SK-N-SH (cell line): Measurements from ENCODE around the gene C2orf92. TPM values are rescaled to one million over a fixed set of nuclear protein-coding genes. Genes with fewer than 3 reads are reported as not detected.

Experiments
- CTCF ChIA-PET: fragments of 300-600, 350-600 bp; formaldehyde crosslinking; extraction: SDS; loops from one replicate; lab custom pipeline; 2021; lab: Yijun Ruan, JAX
- POLR2A ChIA-PET: fragments of 350-600 bp; sonication (Branson Sonifier 250); formaldehyde crosslinking; extraction: SDS; loops from one replicate; lab custom pipeline; 2020; ENCODE audit warnings: antibody characterized with exemption, inconsistent platforms; lab: Yijun Ruan, JAX
- DNase-seq: peaks from one replicate; pipeline ENCODE4 v3.0.0; 2012
- H2AFZ ChIP-seq: fragments of 200-600 bp; sonication (generic); 2 replicates; pipeline ENCODE4 v1.8.1; 2016; ENCODE audit warnings: antibody characterized with exemption, mild to moderate bottlenecking, low read depth
- H3F3A ChIP-seq: fragments of 200-600 bp; sonication (generic); replicated peaks from 2 replicates; pipeline ENCODE3; 2016; ENCODE audit warnings: antibody characterized with exemption, mild to moderate bottlenecking; ENCODE audit not compliant: insufficient read depth
- H3K27ac ChIP-seq, 2 experiments: fragments of 200-500 bp in 1 of 2; fragments of 200-600 bp in 1 of 2; sonication (Bioruptor generic) in 1 of 2; sonication (generic), shearing (Covaris generic) in 1 of 2; 2 replicates each; pipeline versions ENCODE4 v1.5.1 to v1.6.1; 2014 to 2016; ENCODE audit warnings: low read depth in 2 of 2, inconsistent platforms in 1 of 2, low read length in 1 of 2, mild to moderate bottlenecking in 1 of 2, mixed read lengths in 1 of 2
- H3K27me3 ChIP-seq: fragments of 200-600 bp; sonication (generic), shearing (Covaris generic); 2 replicates; pipeline ENCODE4 v1.6.1; 2016; ENCODE audit warnings: mixed run types; ENCODE audit not compliant: insufficient read depth
- H3K36me3 ChIP-seq, 2 experiments: fragments of 200-500 bp in 1 of 2; fragments of 200-600 bp in 1 of 2; sonication (Bioruptor generic) in 1 of 2; sonication (generic) in 1 of 2; replicated peaks in 1 of 2; 2 replicates each; pipeline versions ENCODE3 to v1.5.1; 2014 to 2016; ENCODE audit warnings: low read length in 1 of 2, mild to moderate bottlenecking in 1 of 2; ENCODE audit not compliant: insufficient read depth in 2 of 2, control insufficient read depth in 1 of 2
- H3K4me1 ChIP-seq, 2 experiments: fragments of 200-500 bp in 1 of 2; fragments of 200-600 bp in 1 of 2; sonication (Bioruptor generic) in 1 of 2; sonication (generic), shearing (Covaris generic) in 1 of 2; 2 replicates each; pipeline versions ENCODE4 v1.5.1 to v1.6.1; 2014 to 2016; ENCODE audit warnings: low read depth in 1 of 2, low read length in 1 of 2, mixed run types in 1 of 2; ENCODE audit not compliant: insufficient read depth in 2 of 2, control insufficient read depth in 1 of 2
- H3K4me2 ChIP-seq: fragments of 200-600 bp; sonication (generic), shearing (Covaris generic); 2 replicates; pipeline ENCODE4 v1.6.1; 2017; ENCODE audit warnings: mixed run types
- H3K4me3 ChIP-seq, 2 experiments: fragments of 200-500 bp in 1 of 2; fragments of 200-600 bp in 1 of 2; sonication (Bioruptor generic) in 1 of 2; sonication (generic), shearing (Covaris generic) in 1 of 2; 2 replicates each; pipeline versions ENCODE4 v1.5.1 to v1.8.1; 2014 to 2016; ENCODE audit warnings: low read depth in 2 of 2, inconsistent platforms in 1 of 2, low read length in 1 of 2, mild to moderate bottlenecking in 1 of 2, mixed read lengths in 1 of 2, moderate library complexity in 1 of 2
- H3K79me2 ChIP-seq: fragments of 200-600 bp; sonication (generic); 2 replicates; pipeline ENCODE4 v1.8.1; 2017; ENCODE audit warnings: mild to moderate bottlenecking; ENCODE audit not compliant: insufficient read depth
- H3K9ac ChIP-seq: fragments of 200-600 bp; sonication (generic); 2 replicates; pipeline ENCODE4 v1.6.1; 2017; ENCODE audit warnings: mixed run types
- H3K9me2 ChIP-seq: fragments of 200-600 bp; sonication (generic); 2 replicates; pipeline ENCODE4 v1.6.1; 2017; ENCODE audit warnings: mixed run types
- H3K9me3 ChIP-seq: fragments of 200-600 bp; sonication (generic); 2 replicates; pipeline ENCODE4 v1.6.1; 2017; ENCODE audit warnings: mixed run types, mild to moderate bottlenecking, moderate library complexity
- H4K20me1 ChIP-seq: fragments of 200-600 bp; sonication (generic); 2 replicates; pipeline ENCODE4 v1.6.1; 2017; ENCODE audit warnings: mild to moderate bottlenecking, mixed run types; ENCODE audit not compliant: insufficient read depth
- CHD2 ChIP-seq: fragments of 150-350 bp; IDR thresholded peaks from 2 replicates; pipeline ENCODE4 v1.6.1; 2018; ENCODE audit warnings: low read length; ENCODE audit not compliant: partially characterized antibody
- CTCF ChIP-seq: fragments of 200-600 bp; sonication (generic); IDR thresholded peaks from 2 replicates; pipeline ENCODE4 v1.6.1; 2017; ENCODE audit warnings: antibody characterized with exemption, mild to moderate bottlenecking, moderate library complexity
- EZH2phosphoT487 ChIP-seq: fragments of 200-600 bp; sonication (generic); IDR thresholded peaks from 2 replicates; pipeline ENCODE4 v1.6.1; 2017; ENCODE audit warnings: low read depth, mixed run types, mild to moderate bottlenecking, antibody characterized with exemption, moderate library complexity, borderline replicate concordance
- FOXM1 ChIP-seq: IDR thresholded peaks from 2 replicates; pipeline ENCODE4 v1.4.0; 2012; ENCODE audit warnings: low read depth, mild to moderate bottlenecking
- GABPA ChIP-seq: IDR thresholded peaks from 2 replicates; pipeline ENCODE4 v1.4.0; 2012; ENCODE audit warnings: low read depth, mild to moderate bottlenecking
- GATA2 ChIP-seq: sonication (generic); formaldehyde crosslinking; IDR thresholded peaks from 2 replicates; pipeline ENCODE4 v1.5.0; 2020; ENCODE audit warnings: mild to moderate bottlenecking, missing genetic modification reagents
- IRF3 ChIP-seq: fragments of 150-350 bp; IDR thresholded peaks from 2 replicates; pipeline ENCODE4 v1.6.1; 2016; ENCODE audit warnings: mild to moderate bottlenecking, low read depth, low read length
- MAX ChIP-seq: IDR thresholded peaks from 2 replicates; pipeline ENCODE4 v1.4.0; 2012; ENCODE audit warnings: low read depth
- NFIC ChIP-seq: IDR thresholded peaks from 2 replicates; pipeline ENCODE4 v1.4.0; 2012; ENCODE audit warnings: borderline replicate concordance
- NRF1 ChIP-seq: IDR thresholded peaks from 2 replicates; pipeline ENCODE4 v1.6.1; 2012; ENCODE audit warnings: low read depth, mild to moderate bottlenecking, low read length
- RAD21 ChIP-seq: IDR thresholded peaks from 2 replicates; pipeline ENCODE4 v1.6.1; 2012; ENCODE audit warnings: mild to moderate bottlenecking, low read length
- SMC3 ChIP-seq: IDR thresholded peaks from 2 replicates; pipeline ENCODE4 v1.6.1; 2012; ENCODE audit warnings: low read depth, low read length, improper control_type of control experiment
- TAF1 ChIP-seq: IDR thresholded peaks from 2 replicates; pipeline ENCODE4 v1.6.1; 2012; ENCODE audit warnings: low read depth, mild to moderate bottlenecking, low read length, moderate library complexity, borderline replicate concordance
- TCF12 ChIP-seq: IDR thresholded peaks from 2 replicates; pipeline ENCODE4 v1.4.0; 2012
- USF1 ChIP-seq: IDR thresholded peaks from 2 replicates; pipeline ENCODE4 v1.4.0; 2012; ENCODE audit warnings: low read depth, borderline replicate concordance
- USF2 ChIP-seq: fragments of 150-350 bp; IDR thresholded peaks from 2 replicates; pipeline ENCODE4 v1.6.1; 2017; ENCODE audit warnings: antibody characterized with exemption, low read length, low read depth, borderline replicate concordance
- YY1 ChIP-seq: IDR thresholded peaks from 2 replicates; pipeline ENCODE4 v1.4.0; 2012; ENCODE audit warnings: low read depth, mild to moderate bottlenecking
- WGBS: methylation state at CpG from one replicate; pipeline ENCODE4 v1.1.6; 2017; ENCODE audit warnings: low lambda C conversion rate; 5-methylcytosine and 5-hydroxymethylcytosine counted together
- polyA plus RNA-seq, 3 experiments: library from polyadenylated mRNA; depleted of rRNA; stranded (reverse); fragments of >200 nt; gene quantifications; 2 replicates each; pipeline ENCODE4 v1.2.3, GENCODE V29; 2012

The C2orf92 gene
- polyA plus RNA-seq, 1 of the 3 experiments (the other 2 are of a cell fraction), result 3.1 TPM

- peak; percentile 32; the same call in 1 of the 2 replicates for TF ChIP-seq RAD21
- peak; percentile 66 for TF ChIP-seq NRF1
- peak; percentile 56; the same call in 1 of the 2 replicates for TF ChIP-seq YY1
- 0 out of 2 replicates have a peak, but pooled peaks have one; percentile 20 for TF ChIP-seq TAF1
Measured at GRCh38 chr2:97663962-97664635, 5.4 kb upstream of the C2orf92 start, which contains the start of gene ACTR1B (continued).

- WGBS, result 5% methylated on average over 21 of the region's 21 CpGs
- Histone ChIP-seq H2AFZ (peak overlapping the region; percentile 96), H3K79me2 (peaks cover 31% of the 10 kb centered on the region), H4K20me1 (0 out of 2 replicates have a peak, but pooled peaks cover 7% of the 10 kb centered on the region), H3K4me2 (peak overlapping the region; percentile 89), H3K9me2 (no peaks in the 10 kb centered on the region), H3K9me3 (no peaks in the 10 kb centered on the region), H3K27ac (peak overlapping the region; percentile 92 to 95), H3K9ac (peak overlapping the region; percentile 76), H3K4me1 (peaks cover 15% of the 10 kb centered on the region in 2 experiments; a peak in 3 of 4 replicates), H3K36me3 (peaks cover 0 to 4% of the 10 kb centered on the region in 2 experiments), H3F3A (peaks cover 15% of the 10 kb centered on the region), H3K27me3 (no peaks in the 10 kb centered on the region), H3K4me3 (peak overlapping the region; percentile 81 to 89)
- POLR2A ChIA-PET, result interaction anchor here (0.9 to 1.8 kb wide), 5 partner anchors 11 to 29 kb away, joined by 3 to 26 read pairs (median 3); partner anchors contain the start of gene COX5B
- CTCF ChIA-PET, result interaction anchor here (0.7 to 8.6 kb wide), 9 partner anchors 12 to 668 kb away, joined by 3 to 88 read pairs (median 4); partner anchors contain the start of genes ANKRD36B and COX5B
- TF ChIP-seq CTCF (0 out of 2 replicates have a peak, but pooled peaks have one; percentile 3), USF1 (no peak), GABPA (no peak)
- DNase-seq, result no peak
Measured at GRCh38 chr2:97664636-97664970, 4.9 kb upstream of the C2orf92 start.

GRCh38 chr2:97670471-97670870 is 958 bp downstream of the C2orf92 start:
- CTCF ChIA-PET, result interaction anchor here (1.7 to 1.8 kb wide), 3 partner anchors 27 to 80 kb away, joined by 4 to 7 read pairs (median 6); no protein-coding TSS in a partner anchor
- WGBS, result 96% methylated on average over 1 of the region's 1 CpG
- no peak overlapping the region for H3K4me2 ChIP-seq
- H3K79me2 ChIP-seq, result no peaks in the 10 kb centered on the region
- no peak overlapping the region for H3K27ac ChIP-seq
- H3K4me1 ChIP-seq, result no peaks in the 10 kb centered on the region
- DNase-seq, result no peak
- no peaks in the 10 kb centered on the region for H3K9me2 ChIP-seq
- H3K9me3 ChIP-seq, result no peaks in the 10 kb centered on the region
- H3F3A ChIP-seq, result no peaks in the 10 kb centered on the region
- POLR2A ChIA-PET, result no interaction called here
- no peaks in the 10 kb centered on the region for H3K27me3 ChIP-seq
- no peak overlapping the region for H3K9ac ChIP-seq
- TF ChIP-seq SMC3 (no peak), NFIC (no peak), USF2 (no peak), NRF1 (no peak), IRF3 (no peak), CHD2 (no peak), TCF12 (no peak), EZH2phosphoT487 (no peak), GATA2 (CRISPR knock-in tag) (no peak), MAX (no peak), FOXM1 (no peak), YY1 (no peak)
- TF ChIP-seq, all 33 proteins: peak for 0
- Histone ChIP-seq H3K36me3 (no peaks in the 10 kb centered on the region), H2AFZ (no peak overlapping the region), H3K4me3 (no peak overlapping the region), H4K20me1 (no peaks in the 10 kb centered on the region)
